C1 segment of cervical spinal cord (tissue), 14 donors: ENCODE measurements around the gene TTC17.
"Not testable (repeated sequence)": the region's sequence is repeated elsewhere in the genome, so short reads cannot be mapped to it uniquely, and the experiment has no call there.

Experiments used
- DNase-seq, 14 donors: peaks; one replicate each; lab custom pipeline; 2025; lab: John Stamatoyannopoulos, UW

The TTC17 gene

GRCh38 chr11:43358801-43359421 lies at the start of gene TTC17:
Gene TTC17 (plus strand): TSS chr11:43358920. CDS start chr11:43358955, 35 bp downstream.
- DNase-seq = peak; percentile 26 to 94 (median 91)

- DNase-seq = peak; percentile 35 to 92 (median 82)
These were observed 46.7 kb upstream of the TTC17 start, which contains the start of gene API5 for GRCh38 chr11:43311791-43312607. Gene API5 (plus strand): TSS chr11:43311996. CDS start chr11:43312128, 132 bp downstream.

- no peak for DNase-seq
These were observed 42.8 kb upstream of the TTC17 start for GRCh38 chr11:43315966-43316365.

- no peak for DNase-seq
These were observed 42.3 kb upstream of the TTC17 start for GRCh38 chr11:43316451-43316850.

GRCh38 chr11:43327987-43328386 lies 30.7 kb upstream of the TTC17 start:
- no peak for DNase-seq

- no peak for DNase-seq
These were observed 30.2 kb upstream of the TTC17 start for GRCh38 chr11:43328482-43328881.

GRCh38 chr11:43341159-43341558 lies 17.6 kb upstream of the TTC17 start:
- no peak for DNase-seq

- DNase-seq = not testable (repeated sequence)
These were observed 7.3 kb upstream of the TTC17 start for GRCh38 chr11:43351426-43351825.

- no peak for DNase-seq
These were observed 4.4 kb upstream of the TTC17 start for GRCh38 chr11:43354311-43354710.

GRCh38 chr11:43356336-43356735 lies 2.4 kb upstream of the TTC17 start:
- DNase-seq = no peak

- DNase-seq = no peak
These were observed 380 bp upstream of the TTC17 start for GRCh38 chr11:43358279-43358800.

- DNase-seq = peak in 2 of 14 donors; percentile 28 to 31
These were observed 700 bp downstream of the TTC17 start for GRCh38 chr11:43359422-43359818.

- no peak for DNase-seq
These were observed 1.8 kb downstream of the TTC17 start for GRCh38 chr11:43360361-43361032.

- DNase-seq = no peak
These were observed 8.0 kb downstream of the TTC17 start for GRCh38 chr11:43366677-43367076.

GRCh38 chr11:43367382-43368178 lies 8.9 kb downstream of the TTC17 start:
- no peak for DNase-seq

- DNase-seq = no peak
These were observed 17.3 kb downstream of the TTC17 start for GRCh38 chr11:43376065-43376464.

GRCh38 chr11:43376594-43376993 lies 17.9 kb downstream of the TTC17 start:
- no peak for DNase-seq

- no peak for DNase-seq
These were observed 18.7 kb downstream of the TTC17 start for GRCh38 chr11:43377389-43377788.

GRCh38 chr11:43378897-43379296 lies 20.2 kb downstream of the TTC17 start:
- no peak for DNase-seq

- DNase-seq = no peak
These were observed 23.1 kb downstream of the TTC17 start for GRCh38 chr11:43381802-43382201.

GRCh38 chr11:43382614-43383013 lies 23.9 kb downstream of the TTC17 start:
- no peak for DNase-seq
